Measurements from ENCODE around the gene TTC5.

DNA sequence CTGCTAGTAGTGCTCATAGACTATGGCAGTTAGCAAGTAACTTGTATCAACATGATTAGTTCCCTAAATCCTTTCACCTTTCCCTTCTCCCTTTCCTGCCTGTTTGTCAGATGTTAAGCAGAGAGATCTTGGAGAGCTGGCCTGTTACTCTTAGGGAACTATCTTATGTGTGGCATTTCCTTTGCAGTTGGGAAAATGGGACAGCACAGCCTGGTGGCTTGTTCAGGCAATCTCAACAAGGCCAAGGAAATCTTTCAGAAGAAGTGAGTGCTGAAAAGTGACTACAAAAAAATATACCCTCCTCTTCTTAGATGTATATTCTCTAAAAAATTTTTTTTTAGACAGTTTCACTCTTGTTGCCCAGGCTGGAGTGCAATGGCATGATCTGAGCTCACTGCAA, 45.1 kb upstream of the TTC5 start:
- TF ChIP-seq, protein P1, sequence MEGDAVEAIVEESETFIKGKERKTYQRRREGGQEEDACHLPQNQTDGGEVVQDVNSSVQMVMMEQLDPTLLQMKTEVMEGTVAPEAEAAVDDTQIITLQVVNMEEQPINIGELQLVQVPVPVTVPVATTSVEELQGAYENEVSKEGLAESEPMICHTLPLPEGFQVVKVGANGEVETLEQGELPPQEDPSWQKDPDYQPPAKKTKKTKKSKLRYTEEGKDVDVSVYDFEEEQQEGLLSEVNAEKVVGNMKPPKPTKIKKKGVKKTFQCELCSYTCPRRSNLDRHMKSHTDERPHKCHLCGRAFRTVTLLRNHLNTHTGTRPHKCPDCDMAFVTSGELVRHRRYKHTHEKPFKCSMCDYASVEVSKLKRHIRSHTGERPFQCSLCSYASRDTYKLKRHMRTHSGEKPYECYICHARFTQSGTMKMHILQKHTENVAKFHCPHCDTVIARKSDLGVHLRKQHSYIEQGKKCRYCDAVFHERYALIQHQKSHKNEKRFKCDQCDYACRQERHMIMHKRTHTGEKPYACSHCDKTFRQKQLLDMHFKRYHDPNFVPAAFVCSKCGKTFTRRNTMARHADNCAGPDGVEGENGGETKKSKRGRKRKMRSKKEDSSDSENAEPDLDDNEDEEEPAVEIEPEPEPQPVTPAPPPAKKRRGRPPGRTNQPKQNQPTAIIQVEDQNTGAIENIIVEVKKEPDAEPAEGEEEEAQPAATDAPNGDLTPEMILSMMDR (IDR thresholded peaks at IDR 0.05) = no peak
- no peak for TF ChIP-seq ZFX (IDR thresholded peaks at IDR 0.05; ENCODE audit: borderline replicate concordance)

All from 22Rv1 (cell line).